Thyroid gland (tissue), 4 donors: Measurements from ENCODE around the gene RFX2. TPM values are rescaled to one million over a fixed set of nuclear protein-coding genes. Genes with fewer than 3 reads are reported as not detected.

Experiments used
- DNase-seq, 2 donors: peaks; one replicate each; pipeline ENCODE4 v3.0.0-alpha.2; 2019
- H3K27ac ChIP-seq, 3 donors: fragments of 200-600 bp; sonication (generic); 1 replicate in 2 of 3; 2 replicates in 1 of 3; pipeline ENCODE4 v1.5.1; 2016 to 2019; ENCODE audit warnings: mild to moderate bottlenecking in 1 of 3, moderate library complexity in 1 of 3
- H3K27me3 ChIP-seq: fragments of 200-600 bp; sonication (generic); one replicate; pipeline ENCODE4 v1.5.1; 2019
- H3K36me3 ChIP-seq, 2 donors: fragments of 200-600 bp; sonication (generic); one replicate each; pipeline ENCODE4 v1.5.1; 2016 to 2019
- H3K4me1 ChIP-seq, 2 donors: fragments of 200-600 bp; sonication (generic); one replicate each; pipeline ENCODE4 v1.5.1; 2017 to 2019
- H3K4me3 ChIP-seq, 3 donors: fragments of 200-600 bp; sonication (generic); replicated peaks in 1 of 3; 1 replicate in 2 of 3; 2 replicates in 1 of 3; pipeline ENCODE4 v1.5.1; 2016; ENCODE audit warnings: mild to moderate bottlenecking in 1 of 3
- H3K9me3 ChIP-seq: fragments of 200-600 bp; sonication (generic); one replicate; pipeline ENCODE4 v1.5.1; 2017
- CTCF ChIP-seq, 6 experiments: fragments of 200-600 bp in 3 of 6; fragments of 450-650 bp in 3 of 6; sonication (generic) in 3 of 6; IDR thresholded peaks; one replicate each; pipeline ENCODE4 v1.5.1; 2016 to 2019; ENCODE audit warnings: antibody characterized with exemption in 6 of 6, mild to moderate bottlenecking in 2 of 6, inconsistent platforms in 1 of 6, moderate library complexity in 1 of 6
- POLR2A ChIP-seq, 2 donors: fragments of 450-650 bp; IDR thresholded peaks; one replicate each; pipeline ENCODE4 v1.6.1; 2017; ENCODE audit warnings: antibody characterized with exemption in 2 of 2, mild to moderate bottlenecking in 2 of 2, moderate library complexity in 1 of 2
- WGBS, 2 donors: methylation state at CpG; one replicate each; pipeline ENCODE4 v1.1.5; 2017; 5-methylcytosine and 5-hydroxymethylcytosine counted together
- intact Hi-C: fragments of 100-400 bp; cut with DNase I; formaldehyde crosslinking; loops from one replicate; pipeline ENCODE4 v1.15.1; 2023
- total RNA-seq, 4 donors: library from RNA; depleted of rRNA; stranded (reverse); fragments of >200 nt; gene quantifications; one replicate each; pipeline ENCODE4 v1.2.3, GENCODE V29; 2016

Gene RFX2
- total RNA-seq, 4 donors from 2014 or later: 4.1 to 10.6 (median 7.7) TPM

- no peak for TF ChIP-seq POLR2A (IDR thresholded peaks at IDR 0.05)
- no peak for TF ChIP-seq CTCF (IDR thresholded peaks at IDR 0.05)
- Histone ChIP-seq H3K36me3 (no peaks in the 10 kb centered on the region), H3K27me3 (no peaks in the 10 kb centered on the region), H3K27ac (peak overlapping the region in 2 of 3 donors; percentile 6 to 38), H3K9me3 (no peaks in the 10 kb centered on the region), H3K4me3 (no peak overlapping the region), H3K4me1 (peaks cover 24 to 72% of the 10 kb centered on the region in 2 donors)
- WGBS, 2 donors: 81 to 82% methylated on average over 21 of the region's 21 CpGs
- intact Hi-C loops: no loop called here
- DNase-seq: no peak
These were observed 49.5 kb downstream of the RFX2 start for GRCh38 chr19:6060600-6061375.

GRCh38 chr19:6059988-6060599 lies 50.2 kb downstream of the RFX2 start:
- Histone ChIP-seq H3K27ac (peak overlapping the region in 1 of 3 donors; percentile 38), H3K36me3 (no peaks in the 10 kb centered on the region), H3K4me3 (no peak overlapping the region), H3K4me1 (peaks cover 22 to 66% of the 10 kb centered on the region in 2 donors), H3K9me3 (no peaks in the 10 kb centered on the region), H3K27me3 (no peaks in the 10 kb centered on the region)
- intact Hi-C loops: no loop called here
- no peak for DNase-seq
- TF ChIP-seq POLR2A (IDR thresholded peaks at IDR 0.05) (no peak), CTCF (IDR thresholded peaks at IDR 0.05) (no peak)
- 94 to 97% methylated on average over 4 of the region's 4 CpGs for WGBS, 2 donors

- WGBS, 2 donors: 90 to 91% methylated on average over 6 of the region's 6 CpGs
- Histone ChIP-seq H3K36me3 (no peaks in the 10 kb centered on the region), H3K9me3 (no peaks in the 10 kb centered on the region), H3K4me3 (no peak overlapping the region), H3K27me3 (no peaks in the 10 kb centered on the region), H3K27ac (no peak overlapping the region), H3K4me1 (peaks cover 22 to 64% of the 10 kb centered on the region in 2 donors)
- intact Hi-C loops: no loop called here
- TF ChIP-seq POLR2A (IDR thresholded peaks at IDR 0.05): no peak
- no peak for TF ChIP-seq CTCF (IDR thresholded peaks at IDR 0.05)
- no peak for DNase-seq
These were observed 50.8 kb downstream of the RFX2 start for GRCh38 chr19:6059396-6059947.

GRCh38 chr19:6058518-6059201 lies 51.6 kb downstream of the RFX2 start:
- intact Hi-C loops: no loop called here
- no peak for DNase-seq
- H3K4me3 ChIP-seq: no peak overlapping the region
- no peaks in the 10 kb centered on the region for H3K27me3 ChIP-seq
- peaks cover 22 to 60% of the 10 kb centered on the region in 2 donors for H3K4me1 ChIP-seq
- no peaks in the 10 kb centered on the region for H3K36me3 ChIP-seq
- peak overlapping the region in 2 of 3 donors; percentile 80 to 84 for H3K27ac ChIP-seq
- no peak for TF ChIP-seq POLR2A (IDR thresholded peaks at IDR 0.05)
- TF ChIP-seq CTCF (IDR thresholded peaks at IDR 0.05): no peak
- 74 to 76% methylated on average over 17 of the region's 17 CpGs for WGBS, 2 donors
- no peaks in the 10 kb centered on the region for H3K9me3 ChIP-seq
